Karpas-422 (cell line): ENCODE data around the gene DUSP10. TPM values are rescaled to one million over a fixed set of nuclear protein-coding genes. Genes with fewer than 3 reads are reported as not detected.
A peak's percentile ranks its signal among the peaks of the same experiment; 100 is the strongest.

Source experiments
- DNase-seq: peaks from one replicate; pipeline ENCODE4 v3.0.0-alpha.2; 2015
- H2AFZ ChIP-seq: fragments of 200-600 bp; sonication (generic); 2 replicates; pipeline ENCODE4 v1.6.1; 2014; ENCODE audit warnings: antibody characterized with exemption, low read length, mixed read lengths
- H3K27ac ChIP-seq: fragments of 200-600 bp; sonication (generic); 2 replicates; pipeline ENCODE4 v1.5.1; 2014; ENCODE audit warnings: mild to moderate bottlenecking, low read length, moderate library complexity
- H3K27me3 ChIP-seq: fragments of 200-600 bp; sonication (generic); 2 replicates; pipeline ENCODE4 v1.6.1; 2014; ENCODE audit warnings: low read length, mixed read lengths
- H3K36me3 ChIP-seq: fragments of 200-600 bp; sonication (generic); 2 replicates; pipeline ENCODE4 v1.6.1; 2014; ENCODE audit warnings: low read length, mixed read lengths; ENCODE audit not compliant: insufficient read depth
- H3K4me1 ChIP-seq: fragments of 200-600 bp; sonication (generic); 2 replicates; pipeline ENCODE4 v1.6.1; 2014; ENCODE audit warnings: mild to moderate bottlenecking, low read length, mixed read lengths
- H3K4me2 ChIP-seq: fragments of 200-600 bp; sonication (generic); 2 replicates; pipeline ENCODE4 v1.6.1; 2014; ENCODE audit warnings: low read length, low read depth, mild to moderate bottlenecking; ENCODE audit not compliant: poor library complexity, severe bottlenecking
- H3K4me3 ChIP-seq: fragments of 200-600 bp; sonication (generic); 2 replicates; pipeline ENCODE4 v1.5.1; 2014; ENCODE audit warnings: mild to moderate bottlenecking, antibody characterized with exemption, low read length, mixed read lengths
- H3K79me2 ChIP-seq: fragments of 200-600 bp; sonication (generic); 2 replicates; pipeline ENCODE4 v1.6.1; 2014; ENCODE audit warnings: mild to moderate bottlenecking, low read length, mixed read lengths
- H3K9ac ChIP-seq: fragments of 200-600 bp; sonication (generic); 2 replicates; pipeline ENCODE4 v1.6.0; 2014; ENCODE audit warnings: low read length
- H3K9me2 ChIP-seq: fragments of 200-600 bp; sonication (generic), shearing (Covaris generic); replicated peaks from 2 replicates; pipeline ENCODE4 v1.6.0; 2014; ENCODE audit warnings: mild to moderate bottlenecking, low read length, moderate library complexity; ENCODE audit not compliant: insufficient read depth
- H3K9me3 ChIP-seq: fragments of 300-700, 200-600 bp; sonication (generic); 2 replicates; pipeline ENCODE4 v1.6.1; 2014; ENCODE audit warnings: low read length, mixed read lengths
- H4K20me1 ChIP-seq: fragments of 200-600 bp; sonication (generic); 2 replicates; pipeline ENCODE4 v1.6.1; 2014; ENCODE audit warnings: mild to moderate bottlenecking, antibody characterized with exemption, low read length, low read depth; ENCODE audit not compliant: insufficient read depth
- total RNA-seq: library from RNA; depleted of rRNA; stranded (reverse); fragments of >200 nt; shearing (Covaris generic); gene quantifications from 2 replicates; pipeline ENCODE4 v1.2.3, GENCODE V29; 2014; ENCODE audit warnings: low replicate concordance

The DUSP10 gene
- total RNA-seq, 1 experiment from 2014 or later: 1.1 TPM

DNA sequence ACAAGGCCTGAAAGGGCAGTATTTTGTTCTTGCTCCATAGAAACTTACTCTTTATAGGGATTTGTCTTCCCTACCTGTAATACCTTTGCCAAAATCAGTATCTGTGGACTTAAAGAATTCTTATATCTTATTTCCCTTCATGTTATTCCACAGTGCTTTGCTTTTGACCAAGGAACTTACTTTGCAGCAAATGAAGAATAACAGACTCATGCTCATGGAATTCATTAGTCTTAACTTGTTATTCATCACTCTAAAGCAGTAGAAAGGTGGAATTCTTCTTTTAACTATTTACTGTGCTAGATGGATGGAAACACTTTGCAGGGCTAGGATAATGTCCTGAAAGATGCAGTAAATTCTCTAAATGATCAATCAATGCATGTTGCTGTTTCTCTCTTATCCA is 45.9 kb downstream of the DUSP10 start:
- H3K4me3 ChIP-seq: no peak overlapping the region
- no peak for DNase-seq
- H4K20me1 ChIP-seq: no peaks in the 10 kb centered on the region
- no peaks in the 10 kb centered on the region for H3K4me1 ChIP-seq
- H3K36me3 ChIP-seq: no peaks in the 10 kb centered on the region
- no peaks in the 10 kb centered on the region for H3K27me3 ChIP-seq
- no peaks in the 10 kb centered on the region for H3K9me2 ChIP-seq
- no peak overlapping the region for H3K27ac ChIP-seq
- H3K9ac ChIP-seq: no peak overlapping the region
- H2AFZ ChIP-seq: no peak overlapping the region
- H3K79me2 ChIP-seq: no peaks in the 10 kb centered on the region
- no peak overlapping the region for H3K4me2 ChIP-seq
- H3K9me3 ChIP-seq: no peaks in the 10 kb centered on the region

DNA sequence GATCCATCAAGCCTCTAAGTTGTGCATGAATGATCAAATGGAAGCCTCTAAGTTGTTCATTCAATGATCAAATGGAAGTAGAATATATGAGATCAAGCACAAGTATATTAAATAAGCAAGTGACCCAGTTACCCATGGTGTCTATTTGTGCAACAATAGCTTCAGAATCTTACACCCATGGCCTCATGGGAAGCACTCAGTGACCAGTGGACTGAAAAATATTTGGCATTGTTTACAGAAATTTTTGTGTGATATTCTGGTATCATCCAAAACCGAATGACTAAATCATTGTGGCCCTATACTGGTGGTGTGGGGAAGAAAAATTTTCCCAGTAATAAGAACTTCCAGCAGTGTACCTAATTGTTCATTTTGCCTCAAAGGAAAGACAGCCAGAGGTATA is 46.6 kb downstream of the DUSP10 start:
- no peak for DNase-seq

DNA sequence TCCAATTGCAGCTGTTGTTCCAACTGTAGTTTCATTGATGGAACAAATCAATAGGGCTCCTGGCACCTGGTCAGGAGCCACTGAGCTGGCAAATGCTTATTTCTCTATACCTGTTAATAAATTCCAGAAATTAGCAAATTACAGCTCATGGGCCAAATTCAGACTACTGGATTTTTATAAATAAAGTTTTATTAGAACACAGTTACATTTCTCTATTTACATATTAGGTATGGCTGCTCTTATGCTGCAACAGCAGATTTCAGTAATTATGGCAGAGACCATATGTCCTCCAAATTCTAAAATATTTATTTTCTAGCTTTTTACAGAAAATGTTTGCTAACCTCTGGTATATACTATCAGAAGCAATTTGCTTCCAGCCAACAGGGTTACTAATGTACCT is 47.8 kb downstream of the DUSP10 start:
- H3K9me2 ChIP-seq: no peaks in the 10 kb centered on the region
- no peaks in the 10 kb centered on the region for H3K79me2 ChIP-seq
- no peak overlapping the region for H3K4me3 ChIP-seq
- no peaks in the 10 kb centered on the region for H3K27me3 ChIP-seq
- H3K9me3 ChIP-seq: no peaks in the 10 kb centered on the region
- H2AFZ ChIP-seq: no peak overlapping the region
- H3K9ac ChIP-seq: no peak overlapping the region
- H3K36me3 ChIP-seq: no peaks in the 10 kb centered on the region
- DNase-seq: no peak
- no peaks in the 10 kb centered on the region for H3K4me1 ChIP-seq
- H4K20me1 ChIP-seq: no peaks in the 10 kb centered on the region
- H3K27ac ChIP-seq: no peak overlapping the region
- H3K4me2 ChIP-seq: no peak overlapping the region

More for the DNA sequence above, 46.6 kb downstream of the DUSP10 start:
- no peak overlapping the region for H2AFZ ChIP-seq
- H3K36me3 ChIP-seq: no peaks in the 10 kb centered on the region
- H3K9me3 ChIP-seq: no peaks in the 10 kb centered on the region
- no peaks in the 10 kb centered on the region for H3K9me2 ChIP-seq
- H3K4me2 ChIP-seq: no peak overlapping the region
- H3K9ac ChIP-seq: no peak overlapping the region
- no peaks in the 10 kb centered on the region for H3K4me1 ChIP-seq
- no peaks in the 10 kb centered on the region for H3K27me3 ChIP-seq
- no peak overlapping the region for H3K4me3 ChIP-seq
- no peaks in the 10 kb centered on the region for H4K20me1 ChIP-seq
- no peak overlapping the region for H3K27ac ChIP-seq
- no peaks in the 10 kb centered on the region for H3K79me2 ChIP-seq

DNA sequence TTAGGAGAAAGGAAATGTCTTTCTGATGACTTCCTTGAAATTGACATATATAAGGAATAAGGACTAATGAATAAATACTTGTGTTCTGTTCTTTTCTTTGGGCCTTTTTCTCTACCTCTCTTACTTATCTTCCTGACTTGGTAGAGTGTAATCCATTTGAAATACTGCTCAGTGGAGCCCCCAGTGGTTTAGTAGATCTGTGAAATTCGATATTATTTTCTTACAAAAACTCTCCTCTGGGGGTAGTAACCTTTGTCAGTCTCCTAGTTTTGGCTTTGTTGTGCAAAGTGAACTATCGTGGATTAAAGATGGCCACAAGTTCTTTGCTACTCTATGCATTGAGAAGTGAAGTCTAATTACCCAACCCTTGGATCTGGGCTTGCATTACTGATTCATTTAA is 48.8 kb downstream of the DUSP10 start:
- no peaks in the 10 kb centered on the region for H3K36me3 ChIP-seq
- no peak overlapping the region for H3K4me2 ChIP-seq
- H3K9ac ChIP-seq: no peak overlapping the region
- no peaks in the 10 kb centered on the region for H3K4me1 ChIP-seq
- H3K27ac ChIP-seq: no peak overlapping the region
- no peak overlapping the region for H2AFZ ChIP-seq
- peak; percentile 70 for DNase-seq
- no peaks in the 10 kb centered on the region for H3K27me3 ChIP-seq
- H4K20me1 ChIP-seq: no peaks in the 10 kb centered on the region
- no peaks in the 10 kb centered on the region for H3K79me2 ChIP-seq
- no peaks in the 10 kb centered on the region for H3K9me2 ChIP-seq
- H3K4me3 ChIP-seq: no peak overlapping the region
- no peaks in the 10 kb centered on the region for H3K9me3 ChIP-seq

DNA sequence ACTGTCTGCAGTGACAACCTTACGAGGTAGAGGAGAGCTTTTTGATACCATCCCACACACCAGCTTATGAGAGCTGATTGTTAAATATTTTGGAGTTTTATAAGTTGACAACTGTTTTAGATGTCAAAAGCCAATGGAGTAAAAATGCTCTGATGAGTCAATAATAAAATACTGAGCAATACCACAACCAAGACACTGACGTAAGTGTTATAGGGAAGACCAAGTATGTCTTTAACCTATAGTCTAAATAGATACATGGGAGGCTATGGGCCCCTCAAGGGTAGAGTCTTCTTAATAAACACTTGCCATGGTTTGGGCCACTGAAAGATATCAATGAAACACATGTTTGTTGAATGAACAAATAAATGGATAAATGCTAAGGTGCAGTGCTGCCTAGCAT is 49.2 kb downstream of the DUSP10 start:
- Histone ChIP-seq H2AFZ (no peak overlapping the region), H3K9me2 (no peaks in the 10 kb centered on the region), H3K9ac (no peak overlapping the region), H3K27me3 (no peaks in the 10 kb centered on the region), H3K4me3 (no peak overlapping the region), H4K20me1 (no peaks in the 10 kb centered on the region), H3K9me3 (no peaks in the 10 kb centered on the region), H3K27ac (no peak overlapping the region), H3K4me2 (no peak overlapping the region), H3K36me3 (no peaks in the 10 kb centered on the region), H3K4me1 (no peaks in the 10 kb centered on the region), H3K79me2 (no peaks in the 10 kb centered on the region)
- DNase-seq: no peak

DNA sequence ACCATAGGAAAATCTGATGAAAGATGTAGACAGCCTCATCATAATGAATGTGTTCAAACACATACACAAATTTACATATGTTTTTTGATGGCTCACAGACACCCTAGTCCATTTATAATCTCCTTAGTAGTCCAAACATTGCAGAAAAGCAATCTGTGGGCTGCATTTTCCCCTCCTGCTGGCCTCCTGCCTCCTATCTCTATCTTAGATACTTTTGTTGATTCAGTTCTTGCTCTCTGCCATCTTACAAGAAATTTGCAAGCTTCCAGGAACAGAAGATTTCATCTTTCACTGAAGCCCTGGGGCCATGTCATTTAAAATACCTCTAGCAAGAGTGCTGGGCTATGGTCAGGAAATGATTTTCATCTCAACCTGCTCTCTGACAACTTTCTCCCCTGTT is 50.6 kb downstream of the DUSP10 start:
- Histone ChIP-seq H3K9ac (no peak overlapping the region), H3K36me3 (no peaks in the 10 kb centered on the region), H3K27me3 (no peaks in the 10 kb centered on the region), H3K79me2 (no peaks in the 10 kb centered on the region), H3K9me2 (no peaks in the 10 kb centered on the region), H3K27ac (no peak overlapping the region), H3K4me3 (no peak overlapping the region), H3K4me1 (no peaks in the 10 kb centered on the region), H4K20me1 (no peaks in the 10 kb centered on the region), H3K9me3 (no peaks in the 10 kb centered on the region), H2AFZ (no peak overlapping the region), H3K4me2 (no peak overlapping the region)
- no peak for DNase-seq

DNA sequence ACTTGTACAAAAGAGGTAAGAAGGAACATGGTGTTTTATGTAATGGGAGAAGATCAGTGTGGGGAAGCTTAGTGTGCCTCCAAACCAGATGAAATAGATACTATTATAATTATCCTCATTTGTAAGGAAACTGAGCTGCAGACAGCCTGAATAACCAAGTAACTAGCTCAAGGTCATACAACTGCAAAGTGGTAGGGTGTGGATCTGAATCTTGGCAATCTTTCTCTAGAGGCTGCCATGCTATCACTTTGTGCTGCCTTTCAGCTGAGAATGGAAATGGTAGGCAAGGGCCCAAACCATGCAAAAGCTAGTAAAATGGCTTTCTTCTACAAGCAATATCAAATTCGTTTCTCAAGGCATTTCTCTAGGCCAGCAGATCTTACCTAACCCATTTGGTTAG is 51.0 kb downstream of the DUSP10 start:
- no peak overlapping the region for H3K27ac ChIP-seq
- H4K20me1 ChIP-seq: no peaks in the 10 kb centered on the region
- no peaks in the 10 kb centered on the region for H3K36me3 ChIP-seq
- no peaks in the 10 kb centered on the region for H3K79me2 ChIP-seq
- H3K9me3 ChIP-seq: no peaks in the 10 kb centered on the region
- no peak overlapping the region for H3K4me3 ChIP-seq
- H3K4me1 ChIP-seq: no peaks in the 10 kb centered on the region
- no peak overlapping the region for H2AFZ ChIP-seq
- no peak overlapping the region for H3K9ac ChIP-seq
- DNase-seq: no peak
- no peaks in the 10 kb centered on the region for H3K27me3 ChIP-seq
- no peaks in the 10 kb centered on the region for H3K9me2 ChIP-seq
- H3K4me2 ChIP-seq: no peak overlapping the region

DNA sequence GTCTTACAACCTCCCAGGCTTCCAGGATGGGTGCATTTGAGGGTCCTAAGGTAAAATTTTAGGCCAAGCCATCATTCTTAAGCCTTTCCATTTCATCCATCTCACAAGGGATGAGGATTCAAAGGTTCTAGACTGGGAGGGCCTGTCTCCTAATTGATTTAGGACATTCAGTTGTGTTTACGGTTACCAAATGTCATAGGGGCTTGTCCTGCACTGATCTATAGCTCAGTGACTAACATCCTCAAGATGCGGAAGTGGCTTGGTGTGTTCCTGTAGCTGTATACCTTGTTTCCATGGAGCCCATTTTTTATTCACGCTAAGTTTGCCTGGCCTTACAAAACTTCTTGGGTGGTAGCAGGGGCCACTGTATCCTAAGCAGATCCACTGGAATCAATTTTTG is 52.8 kb downstream of the DUSP10 start:
- DNase-seq: no peak
- no peak overlapping the region for H3K9ac ChIP-seq
- H3K9me2 ChIP-seq: no peaks in the 10 kb centered on the region
- H3K27me3 ChIP-seq: no peaks in the 10 kb centered on the region
- no peak overlapping the region for H3K4me3 ChIP-seq
- no peaks in the 10 kb centered on the region for H4K20me1 ChIP-seq
- no peak overlapping the region for H3K4me2 ChIP-seq
- H3K27ac ChIP-seq: no peak overlapping the region
- H3K4me1 ChIP-seq: no peaks in the 10 kb centered on the region
- no peaks in the 10 kb centered on the region for H3K9me3 ChIP-seq
- H2AFZ ChIP-seq: no peak overlapping the region
- no peaks in the 10 kb centered on the region for H3K36me3 ChIP-seq
- H3K79me2 ChIP-seq: no peaks in the 10 kb centered on the region

DNA sequence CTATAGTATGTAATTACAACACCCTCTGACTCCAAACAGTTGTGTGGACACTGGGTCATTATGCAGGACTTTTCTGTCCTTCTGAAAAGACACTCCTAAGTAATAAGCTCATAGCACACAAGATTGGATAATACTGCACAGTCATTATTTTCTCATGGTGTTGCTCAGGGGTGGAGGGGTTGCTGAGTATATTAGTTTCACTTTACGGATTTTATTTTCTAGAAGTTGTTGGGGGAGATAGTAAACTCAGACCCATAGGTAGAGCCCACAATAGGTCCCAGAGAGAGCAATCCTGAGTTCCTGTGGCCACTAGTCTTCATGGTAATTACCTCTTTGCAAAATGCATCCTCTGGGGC is 53.4 kb downstream of the DUSP10 start:
- Histone ChIP-seq H3K79me2 (no peaks in the 10 kb centered on the region), H3K4me3 (no peak overlapping the region), H3K36me3 (no peaks in the 10 kb centered on the region), H3K4me1 (no peaks in the 10 kb centered on the region), H3K27me3 (no peaks in the 10 kb centered on the region), H3K9ac (no peak overlapping the region), H3K9me2 (no peaks in the 10 kb centered on the region), H3K4me2 (no peak overlapping the region), H4K20me1 (no peaks in the 10 kb centered on the region), H2AFZ (no peak overlapping the region), H3K9me3 (no peaks in the 10 kb centered on the region), H3K27ac (no peak overlapping the region)
- DNase-seq: no peak
